Measurements from ENCODE around the gene PDE9A.
"Not testable (repeated sequence)": the region's sequence is repeated elsewhere in the genome, so short reads cannot be mapped to it uniquely, and the experiment has no call there.

PDE9A gene

GRCh38 chr21:42624936-42625335, 28.5 kb upstream of the PDE9A start:
- no peak for DNase-seq (ENCODE audit: low read depth)

- DNase-seq (ENCODE audit: low read depth): no peak
Measured at GRCh38 chr21:42626171-42626570, 27.2 kb upstream of the PDE9A start.

GRCh38 chr21:42627527-42628289, 25.7 kb upstream of the PDE9A start:
- DNase-seq (ENCODE audit: low read depth): no peak

- DNase-seq (ENCODE audit: low read depth): not testable (repeated sequence)
Measured at GRCh38 chr21:42628466-42629061, 24.9 kb upstream of the PDE9A start.

- DNase-seq (ENCODE audit: low read depth): no peak
Measured at GRCh38 chr21:42629933-42630589, 23.4 kb upstream of the PDE9A start.

GRCh38 chr21:42630626-42631025, 22.8 kb upstream of the PDE9A start:
- DNase-seq (ENCODE audit: low read depth): no peak

GRCh38 chr21:42631142-42631541, 22.3 kb upstream of the PDE9A start:
- no peak for DNase-seq (ENCODE audit: low read depth)

GRCh38 chr21:42632336-42632751, 21.1 kb upstream of the PDE9A start:
- no peak for DNase-seq (ENCODE audit: low read depth)

GRCh38 chr21:42632771-42633690, 20.4 kb upstream of the PDE9A start:
- no peak for DNase-seq (ENCODE audit: low read depth)

GRCh38 chr21:42633858-42634257, 19.6 kb upstream of the PDE9A start:
- DNase-seq (ENCODE audit: low read depth): no peak

- DNase-seq (ENCODE audit: low read depth): peak; percentile 12
Measured at GRCh38 chr21:42635848-42636519, 17.4 kb upstream of the PDE9A start.

GRCh38 chr21:42636520-42637266, 16.7 kb upstream of the PDE9A start:
- DNase-seq (ENCODE audit: low read depth): peak; percentile 96

- no peak for DNase-seq (ENCODE audit: low read depth)
Measured at GRCh38 chr21:42637267-42638041, 16.0 kb upstream of the PDE9A start.

GRCh38 chr21:42638266-42638863, 15.1 kb upstream of the PDE9A start:
- no peak for DNase-seq (ENCODE audit: low read depth)

GRCh38 chr21:42639646-42640152, 13.7 kb upstream of the PDE9A start:
- no peak for DNase-seq (ENCODE audit: low read depth)

GRCh38 chr21:42640486-42640885, 12.9 kb upstream of the PDE9A start:
- no peak for DNase-seq (ENCODE audit: low read depth)

GRCh38 chr21:42641311-42642218, 11.9 kb upstream of the PDE9A start:
- DNase-seq (ENCODE audit: low read depth): peak; percentile 24

GRCh38 chr21:42642219-42642745, 11.1 kb upstream of the PDE9A start:
- DNase-seq (ENCODE audit: low read depth): peak; percentile 24

Data from amniotic epithelial cell (primary cell).